H1 (cell line): ENCODE results near the gene PRX. TPM values are rescaled to one million over a fixed set of nuclear protein-coding genes. Genes with fewer than 3 reads are reported as not detected.

Source experiments
- CTCF ChIA-PET: fragments of 300-600 bp; sonication (Branson Sonifier 250); formaldehyde crosslinking; loops from one replicate; lab custom pipeline; 2021; ENCODE audit not compliant: partially characterized antibody; lab: Charles Lee
- POLR2A ChIA-PET: fragments of 300-600 bp; sonication (Branson Sonifier 250); formaldehyde crosslinking; loops from one replicate; lab custom pipeline; 2021; ENCODE audit warnings: inconsistent platforms; ENCODE audit not compliant: partially characterized antibody; lab: Charles Lee
- DNase-seq, 2 experiments: peaks; one replicate each; pipeline versions ENCODE4 v3.0.0 to v3.0.0-alpha.2; 2010 to 2022; ENCODE audit warnings: low spot score in 2 of 2, low read depth in 1 of 2, mixed read lengths in 1 of 2
- FAIRE-seq: peaks from 2 replicates; lab custom pipeline; 2011; peaks lifted over from hg19 to GRCh38; lab: Jason Lieb, UNC
- H2AFZ ChIP-seq: 2 replicates; pipeline ENCODE4 v1.8.1; 2012; ENCODE audit warnings: low read length, inconsistent platforms
- H2AK5ac ChIP-seq: 2 replicates; pipeline ENCODE4 v1.6.1; 2013; ENCODE audit warnings: low read depth, low read length
- H2BK120ac ChIP-seq: replicated peaks from 2 replicates; pipeline ENCODE3; 2013; ENCODE audit warnings: low read depth, low read length, inconsistent platforms
- H2BK12ac ChIP-seq: 2 replicates; pipeline ENCODE4 v1.6.1; 2013; ENCODE audit warnings: low read depth, low read length
- H2BK15ac ChIP-seq: 2 replicates; pipeline ENCODE4 v1.6.1; 2013; ENCODE audit warnings: low read length
- H2BK20ac ChIP-seq: 2 replicates; pipeline ENCODE4 v1.6.1; 2013; ENCODE audit warnings: low read length
- H2BK5ac ChIP-seq: 2 replicates; pipeline ENCODE4 v1.6.1; 2013; ENCODE audit warnings: low read depth, low read length
- H3K14ac ChIP-seq: 2 replicates; pipeline ENCODE4 v1.6.1; 2013; ENCODE audit warnings: inconsistent platforms; ENCODE audit not compliant: insufficient read length
- H3K18ac ChIP-seq: 2 replicates; pipeline ENCODE4 v1.6.1; 2013; ENCODE audit warnings: low read length; ENCODE audit errors: extremely low read depth
- H3K23ac ChIP-seq: 2 replicates; pipeline ENCODE4 v1.6.1; 2013; ENCODE audit warnings: inconsistent platforms; ENCODE audit not compliant: insufficient read length
- H3K23me2 ChIP-seq: 2 replicates; pipeline ENCODE4 v1.6.1; 2013; ENCODE audit warnings: low read depth, low read length
- H3K27ac ChIP-seq: 2 replicates; pipeline ENCODE4 v1.6.1; 2011; ENCODE audit warnings: low read depth, low read length, inconsistent platforms
- H3K27me3 ChIP-seq, 4 experiments: replicated peaks in 1 of 4; 1 replicate in 1 of 4; 2 replicates in 3 of 4; pipeline versions ENCODE4 v1.6.1 to v1.8.1; 2011 to 2013; ENCODE audit warnings: low read length in 3 of 4, mild to moderate bottlenecking in 3 of 4, inconsistent platforms in 2 of 4, mixed read lengths in 2 of 4, moderate library complexity in 1 of 4; ENCODE audit not compliant: control insufficient read depth in 3 of 4, insufficient read depth in 3 of 4; ENCODE audit errors: extremely low read depth in 1 of 4
- H3K36me3 ChIP-seq, 4 experiments: 2 replicates each; pipeline versions ENCODE4 v1.6.1 to v1.8.1; 2011 to 2013; ENCODE audit warnings: mild to moderate bottlenecking in 4 of 4, low read length in 3 of 4, moderate library complexity in 2 of 4, control low read depth in 1 of 4, inconsistent platforms in 1 of 4; ENCODE audit not compliant: insufficient read depth in 4 of 4, control insufficient read depth in 2 of 4
- H3K4ac ChIP-seq: replicated peaks from 2 replicates; pipeline ENCODE3; 2013; ENCODE audit warnings: low read length, low read depth, mixed read lengths, inconsistent platforms; ENCODE audit not compliant: insufficient read length
- H3K4me1 ChIP-seq, 4 experiments: replicated peaks in 1 of 4; 1 replicate in 1 of 4; 2 replicates in 3 of 4; pipeline versions ENCODE4 v1.6.1 to v1.8.1; 2011 to 2013; ENCODE audit warnings: low read length in 3 of 4, inconsistent platforms in 2 of 4, mixed read lengths in 1 of 4; ENCODE audit not compliant: insufficient read depth in 4 of 4, control insufficient read depth in 3 of 4
- H3K4me2 ChIP-seq, 2 experiments: 2 replicates each; pipeline versions ENCODE4 v1.6.1 to v1.8.1; 2011 to 2013; ENCODE audit warnings: low read depth in 2 of 2, low read length in 2 of 2, control low read depth in 1 of 2, inconsistent platforms in 1 of 2, mild to moderate bottlenecking in 1 of 2; ENCODE audit not compliant: insufficient read depth in 1 of 2
- H3K4me3 ChIP-seq, 4 experiments: fragments of 200-600, 300-600 bp in 1 of 4; sonication (generic), shearing (Covaris generic), sonication (Bioruptor Twin) in 1 of 4; 2 replicates each; pipeline versions ENCODE4 v1.5.1 to v1.8.1; 2011 to 2016; ENCODE audit warnings: low read length in 4 of 4, low read depth in 3 of 4, control low read depth in 2 of 4, inconsistent platforms in 2 of 4, mild to moderate bottlenecking in 2 of 4, mixed read lengths in 1 of 4, moderate library complexity in 1 of 4; ENCODE audit not compliant: insufficient read depth in 2 of 4; ENCODE audit errors: extremely low read depth in 1 of 4
- H3K56ac ChIP-seq: replicated peaks from 2 replicates; pipeline ENCODE3; 2013; ENCODE audit warnings: low read depth, mild to moderate bottlenecking, mixed read lengths, low read length, inconsistent platforms; ENCODE audit not compliant: insufficient read length
- H3K79me1 ChIP-seq: 2 replicates; pipeline ENCODE4 v1.6.1; 2013; ENCODE audit warnings: low read depth, low read length, control low read depth
- H3K79me2 ChIP-seq, 2 experiments: 2 replicates each; pipeline versions ENCODE4 v1.6.1 to v1.8.1; 2012 to 2013; ENCODE audit warnings: low read length in 2 of 2, mild to moderate bottlenecking in 2 of 2, inconsistent platforms in 1 of 2; ENCODE audit not compliant: insufficient read depth in 2 of 2, control insufficient read depth in 1 of 2
- H3K9ac ChIP-seq, 4 experiments: replicated peaks in 1 of 4; 1 replicate in 1 of 4; 2 replicates in 3 of 4; pipeline versions ENCODE4 v1.6.1 to v1.8.1; 2011 to 2013; ENCODE audit warnings: low read depth in 3 of 4, low read length in 3 of 4, control low read depth in 2 of 4, mild to moderate bottlenecking in 2 of 4, moderate library complexity in 2 of 4, inconsistent platforms in 1 of 4; ENCODE audit errors: extremely low read depth in 1 of 4
- H3K9me3 ChIP-seq, 2 experiments: 2 replicates each; pipeline versions ENCODE4 v1.6.1 to v1.8.1; 2012 to 2013; ENCODE audit warnings: mild to moderate bottlenecking in 2 of 2, moderate library complexity in 2 of 2, control low read depth in 1 of 2, inconsistent platforms in 1 of 2, low read depth in 1 of 2, low read length in 1 of 2, mixed read lengths in 1 of 2; ENCODE audit not compliant: insufficient read depth in 2 of 2
- H4K20me1 ChIP-seq, 2 experiments: replicated peaks in 1 of 2; 2 replicates each; pipeline versions ENCODE3 to v1.8.1; 2011 to 2013; ENCODE audit warnings: inconsistent platforms in 2 of 2, low read length in 2 of 2, mild to moderate bottlenecking in 1 of 2; ENCODE audit not compliant: insufficient read depth in 2 of 2, control insufficient read depth in 1 of 2
- H4K5ac ChIP-seq: 2 replicates; pipeline ENCODE4 v1.6.1; 2013; ENCODE audit warnings: low read length, low read depth, mixed read lengths, inconsistent platforms; ENCODE audit not compliant: insufficient read length
- H4K8ac ChIP-seq: 2 replicates; pipeline ENCODE4 v1.8.0; 2013; ENCODE audit warnings: mild to moderate bottlenecking, moderate library complexity, low read length, inconsistent platforms; ENCODE audit not compliant: insufficient read depth; ENCODE audit errors: extremely low read depth
- H4K91ac ChIP-seq: replicated peaks from 2 replicates; pipeline ENCODE3; 2013; ENCODE audit warnings: low read length, mixed read lengths, inconsistent platforms; ENCODE audit not compliant: insufficient read length
- CEBPB ChIP-seq: IDR thresholded peaks from 2 replicates; pipeline ENCODE4 v1.6.1; 2012; ENCODE audit warnings: low read depth, low read length
- MAX ChIP-seq: IDR thresholded peaks from 2 replicates; pipeline ENCODE4 v1.6.1; 2012; ENCODE audit warnings: inconsistent platforms
- WGBS, 2 experiments: shearing (Covaris generic) in 1 of 2; methylation state at CpG; one replicate each; pipeline versions ENCODE4 v1.1.6 to v1.1.7; 2013 to 2015; ENCODE audit warnings: low lambda C conversion rate in 2 of 2, mixed read lengths in 2 of 2, inconsistent platforms in 1 of 2, low coverage in 1 of 2, missing lambda C conversion rate in 1 of 2; ENCODE audit not compliant: insufficient replicate concordance in 2 of 2, insufficient coverage in 1 of 2, insufficient read length in 1 of 2; ENCODE audit errors: extremely low coverage in 1 of 2, missing lambda C conversion rate in 1 of 2; 5-methylcytosine and 5-hydroxymethylcytosine counted together
- polyA plus RNA-seq, 7 experiments: library from polyadenylated mRNA; depleted of rRNA in 3 of 7; stranded (reverse) in 5 of 7; unstranded in 2 of 7; fragments of >200 nt in 5 of 7; fragments of 200-250 nt in 2 of 7; gene quantifications; 1 replicate in 5 of 7; 2 replicates in 1 of 7; 4 replicates in 1 of 7; pipeline versions ENCODE4 v1.2.1 to v1.2.3, GENCODE V29; 2011 to 2013; ENCODE audit warnings: missing spikeins in 2 of 7, mixed read lengths in 2 of 7
- total RNA-seq: library from RNA; stranded (reverse); fragmentation: NEBNext Ultra II Directional; extraction: Animal tissue kit (Norgen Biotek cat#: 25700); gene quantifications from 2 replicates; pipeline ENCODE4 v1.2.1, GENCODE V29; 2021

Gene PRX
- total and polyA plus RNA-seq, 2 of the 8 experiments (the other 6 are each of a cell fraction or from before 2014, with no cell fraction given): 2.8 to 5.8 TPM

GRCh38 chr19:40438284-40438683 is 25.1 kb upstream of the PRX start:
- no peak overlapping the region for H2AK5ac ChIP-seq
- peaks cover 0 to 19% of the 10 kb centered on the region in 2 experiments; a peak in 2 of 4 replicates for H3K79me2 ChIP-seq
- H3K23me2 ChIP-seq: peaks cover 6% of the 10 kb centered on the region; the same call in 1 of the 2 replicates
- H3K4me3 ChIP-seq: no peak overlapping the region
- H4K20me1 ChIP-seq: peaks cover 0 to 5% of the 10 kb centered on the region in 2 experiments
- H3K4me1 ChIP-seq: peaks cover 0 to 8% (median 2%) of the 10 kb centered on the region in 4 experiments; a peak in 5 of 7 replicates
- FAIRE-seq: no peak
- H3K18ac ChIP-seq: no peak overlapping the region
- H3K36me3 ChIP-seq: peaks cover 9 to 17% (median 11%) of the 10 kb centered on the region in 4 experiments; a peak in 6 of 8 replicates
- no peak overlapping the region for H3K56ac ChIP-seq
- CTCF ChIA-PET: interaction anchor here (0.8 to 4.4 kb wide), 6 partner anchors 10 to 110 kb away, joined by 3 to 14 read pairs (median 3); partner anchors contain the start of gene SERTAD1
- H3K9me3 ChIP-seq: no peaks in the 10 kb centered on the region
- H2AFZ ChIP-seq: no peak overlapping the region
- no peak overlapping the region for H3K23ac ChIP-seq
- no peak overlapping the region for H3K4me2 ChIP-seq
- H2BK5ac ChIP-seq: no peak overlapping the region
- H3K9ac ChIP-seq: no peak overlapping the region
- H3K79me1 ChIP-seq: no peaks in the 10 kb centered on the region; the same call in 1 of the 2 replicates
- H3K4ac ChIP-seq: no peak overlapping the region
- H4K91ac ChIP-seq: no peak overlapping the region
- whole genome bisulfite sequencing, 2 experiments: 97% methylated on average over 3 of the region's 3 CpGs; no CpG with 5 or more reads in 1 of the 2 experiments
- DNase-seq: no peak
- no peak overlapping the region for H3K14ac ChIP-seq
- no peak overlapping the region for H3K27ac ChIP-seq
- no peak overlapping the region for H2BK12ac ChIP-seq
- no peak overlapping the region for H2BK20ac ChIP-seq
- H4K8ac ChIP-seq: no peak overlapping the region; the same call in 1 of the 2 replicates
- TF ChIP-seq MAX: no peak
- no peak for TF ChIP-seq CEBPB
- TF ChIP-seq, all 59 proteins: peak for 0
- no peak overlapping the region for H4K5ac ChIP-seq
- POLR2A ChIA-PET: interaction anchor here (0.7 to 4.4 kb wide), 5 partner anchors 11 to 314 kb away, joined by 3 to 23 read pairs (median 3); partner anchors contain the start of gene SERTAD1
- H3K27me3 ChIP-seq: no peaks in the 10 kb centered on the region
- H2BK120ac ChIP-seq: no peak overlapping the region
- H2BK15ac ChIP-seq: no peak overlapping the region
